Progenitor cell of endocrine pancreas (in vitro differentiated cells): ENCODE data around the gene LMO7. TPM values are rescaled to one million over a fixed set of nuclear protein-coding genes. Genes with fewer than 3 reads are reported as not detected.
A peak's percentile ranks its signal among the peaks of the same experiment; 100 is the strongest.

Experiments used
- DNase-seq: peaks from one replicate; pipeline ENCODE4 v3.0.0; 2021; ENCODE audit warnings: low spot score; ENCODE audit not compliant: unreplicated experiment
- H3K27ac Mint-ChIP-seq: 2 replicates; pipeline ENCODE4 v1.8.0; 2021; ENCODE audit warnings: mild to moderate bottlenecking, moderate library complexity, mixed read lengths
- H3K27me3 Mint-ChIP-seq: 2 replicates; pipeline ENCODE4 v1.8.0; 2021; ENCODE audit warnings: mixed read lengths
- H3K36me3 Mint-ChIP-seq: 2 replicates; pipeline ENCODE4 v1.8.0; 2022; ENCODE audit warnings: mixed read lengths; ENCODE audit not compliant: insufficient read depth
- H3K4me1 Mint-ChIP-seq: 2 replicates; pipeline ENCODE4 v1.8.0; 2021; ENCODE audit warnings: low read depth, mixed read lengths
- H3K4me3 Mint-ChIP-seq: 2 replicates; pipeline ENCODE4 v1.8.0; 2021; ENCODE audit warnings: low read depth, mild to moderate bottlenecking, moderate library complexity, mixed read lengths
- H3K9me3 Mint-ChIP-seq: 2 replicates; pipeline ENCODE4 v1.8.0; 2021; ENCODE audit warnings: low read depth, mixed read lengths
- CTCF ChIP-seq: fragments of 200-600 bp; sonication (generic); IDR thresholded peaks from one replicate; pipeline ENCODE4 v1.5.0; 2021; ENCODE audit warnings: antibody characterized with exemption, mild to moderate bottlenecking; ENCODE audit not compliant: unreplicated experiment
- total RNA-seq: library from RNA; stranded (reverse); gene quantifications from 2 replicates; pipeline ENCODE4 v1.2.1, GENCODE V29; 2021

The LMO7 gene
- total RNA-seq, 1 donor from 2014 or later, result 15.0 TPM

DNA sequence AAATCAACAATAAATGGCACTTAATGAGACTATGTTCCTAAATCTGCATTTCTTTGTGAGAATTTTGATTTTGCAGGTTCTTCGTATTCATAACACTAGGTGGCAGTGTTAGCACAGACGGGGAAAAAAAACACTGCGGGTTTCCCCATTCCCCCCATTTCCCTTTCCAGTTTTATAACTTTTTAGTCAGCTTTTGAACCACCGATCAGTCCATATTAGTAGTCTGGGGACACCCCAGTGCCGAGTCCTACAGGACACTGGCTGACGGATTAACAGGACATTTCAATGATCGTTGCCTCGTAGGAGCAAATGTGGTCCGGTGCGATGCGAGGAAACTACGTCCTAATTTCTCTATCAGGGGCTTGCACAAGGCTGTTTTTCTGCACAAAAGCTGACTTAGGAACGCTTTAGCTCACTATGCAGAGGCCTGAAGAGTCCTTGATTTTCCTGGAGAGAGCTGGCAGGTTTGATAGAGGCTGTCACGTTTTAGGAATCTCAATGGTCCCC lies 234.3 kb downstream of the LMO7 start:
- peaks cover 4% of the 10 kb centered on the region for H3K4me1 Mint-ChIP-seq
- H3K27ac Mint-ChIP-seq, result peak overlapping the region; percentile 64
- no peak for DNase-seq
- H3K9me3 Mint-ChIP-seq, result peaks cover 3% of the 10 kb centered on the region
- peaks cover 3% of the 10 kb centered on the region for H3K27me3 Mint-ChIP-seq
- no peaks in the 10 kb centered on the region for H3K36me3 Mint-ChIP-seq
- peak; percentile 90 for TF ChIP-seq CTCF
- peak overlapping the region; percentile 63 for H3K4me3 Mint-ChIP-seq

DNA sequence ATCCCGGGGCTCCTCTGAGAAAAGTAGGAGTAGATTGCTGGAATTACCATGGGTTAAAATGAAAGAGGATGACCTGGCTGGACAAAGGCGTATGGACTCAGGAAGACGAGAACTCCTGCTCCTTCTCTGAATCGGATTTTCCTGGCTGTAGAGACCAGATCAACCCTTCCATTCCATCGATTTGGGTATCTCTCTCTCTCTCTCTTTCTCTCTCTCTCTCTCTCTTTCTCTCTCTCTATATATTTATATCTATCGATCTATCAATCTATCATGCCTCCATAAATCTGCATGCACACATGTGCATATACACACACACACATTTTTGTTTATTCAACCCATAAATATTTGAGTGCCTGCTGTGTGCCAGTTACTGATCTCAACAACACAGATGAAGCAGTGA lies 234.9 kb downstream of the LMO7 start:
- H3K9me3 Mint-ChIP-seq, result peaks cover 3% of the 10 kb centered on the region
- no peak for DNase-seq
- H3K36me3 Mint-ChIP-seq, result no peaks in the 10 kb centered on the region
- H3K4me3 Mint-ChIP-seq, result no peak overlapping the region
- H3K4me1 Mint-ChIP-seq, result no peaks in the 10 kb centered on the region
- H3K27ac Mint-ChIP-seq, result no peak overlapping the region
- no peak for TF ChIP-seq CTCF
- H3K27me3 Mint-ChIP-seq, result peaks cover 3% of the 10 kb centered on the region

DNA sequence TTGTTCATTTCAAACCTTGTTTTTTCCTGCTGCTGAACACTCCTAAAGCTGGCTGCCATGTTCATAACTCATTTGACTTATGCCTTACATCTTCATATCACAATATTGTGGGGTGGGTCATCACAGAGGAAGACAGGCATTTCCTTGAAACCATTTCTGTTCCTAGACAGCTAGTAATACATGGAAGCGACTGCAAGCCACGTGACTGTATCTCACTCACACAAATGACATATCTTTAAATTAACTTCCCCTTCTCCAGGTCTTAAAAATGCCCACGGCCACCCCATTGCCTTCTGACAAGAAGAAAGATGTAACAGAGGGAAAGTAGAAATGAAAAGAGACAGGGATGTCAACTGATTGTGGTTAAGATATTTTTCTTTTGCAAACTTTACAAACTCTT lies 236.8 kb downstream of the LMO7 start:
- Mint-ChIP-seq H3K36me3 (no peaks in the 10 kb centered on the region), H3K27me3 (peaks cover 6% of the 10 kb centered on the region), H3K27ac (no peak overlapping the region), H3K4me1 (peaks cover 4% of the 10 kb centered on the region), H3K9me3 (no peaks in the 10 kb centered on the region), H3K4me3 (no peak overlapping the region)
- no peak for TF ChIP-seq CTCF
- no peak for DNase-seq

DNA sequence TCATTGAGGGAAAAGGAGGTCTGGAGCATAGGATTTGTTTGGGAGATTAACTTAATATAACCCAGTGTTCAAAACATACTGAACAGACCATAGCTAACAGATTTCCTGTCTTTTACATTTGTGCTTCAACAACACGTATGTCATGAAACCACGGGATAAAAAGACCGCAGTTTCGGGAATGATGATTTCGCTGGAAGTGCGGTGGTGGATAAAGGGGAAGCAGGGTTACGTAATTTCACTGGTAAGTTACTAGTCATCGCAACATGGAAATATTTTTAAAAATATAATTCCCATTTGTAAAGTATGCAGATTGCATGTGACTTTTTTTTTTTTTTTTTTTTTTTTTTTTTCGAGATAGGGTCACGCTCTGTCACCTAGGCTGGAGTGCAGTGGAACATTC lies 237.4 kb downstream of the LMO7 start:
- Mint-ChIP-seq H3K9me3 (no peaks in the 10 kb centered on the region), H3K27me3 (peaks cover 6% of the 10 kb centered on the region), H3K27ac (no peak overlapping the region), H3K36me3 (no peaks in the 10 kb centered on the region), H3K4me1 (peaks cover 4% of the 10 kb centered on the region), H3K4me3 (no peak overlapping the region)
- DNase-seq, result no peak
- TF ChIP-seq CTCF, result no peak

GRCh38 chr13:75875450-75875849 lies 239.3 kb downstream of the LMO7 start:
- peaks cover 6% of the 10 kb centered on the region for H3K27me3 Mint-ChIP-seq
- H3K27ac Mint-ChIP-seq, result no peak overlapping the region
- H3K4me3 Mint-ChIP-seq, result no peak overlapping the region
- no peaks in the 10 kb centered on the region for H3K9me3 Mint-ChIP-seq
- H3K4me1 Mint-ChIP-seq, result peaks cover 4% of the 10 kb centered on the region
- DNase-seq, result no peak
- no peak for TF ChIP-seq CTCF
- no peaks in the 10 kb centered on the region for H3K36me3 Mint-ChIP-seq
